ENCODE data around the gene GLT1D1. TPM values are rescaled to one million over a fixed set of nuclear protein-coding genes. Genes with fewer than 3 reads are reported as not detected.
"Not testable (repeated sequence)": the region's sequence is repeated elsewhere in the genome, so short reads cannot be mapped to it uniquely, and the experiment has no call there.

Gene GLT1D1
- total and polyA plus RNA-seq, 5 donors from 2014 or later, result 0.07 to 0.08 TPM; not detected in 3

GRCh38 chr12:128851429-128851828, 1.8 kb upstream of the GLT1D1 start:
- not testable (repeated sequence) for H3K9me3 ChIP-seq (ENCODE audit: control insufficient read depth in 2 of 2, low read length in 2 of 2); H3K36me3 Mint-ChIP-seq; H3K4me3 ChIP-seq (ENCODE audit: low read depth, low read length); H3K9me3 Mint-ChIP-seq; H3K4me1 ChIP-seq (ENCODE audit: control insufficient read depth, insufficient read depth, low read length, poor library complexity, severe bottlenecking); DNase-seq; H3K4me3 Mint-ChIP-seq; ATAC-seq (ENCODE audit: low read depth in 2 of 2); H3K27ac Mint-ChIP-seq; H3K27ac ChIP-seq (ENCODE audit: insufficient read depth, low read length, poor library complexity, severe bottlenecking); H3K4me1 Mint-ChIP-seq; H3K27me3 ChIP-seq (ENCODE audit: control insufficient read depth, insufficient read depth, low read length); H3K36me3 ChIP-seq (ENCODE audit: control insufficient read depth, insufficient read depth, low read length)
- peaks cover 25% of the 10 kb centered on the region for H3K27me3 Mint-ChIP-seq

DNA sequence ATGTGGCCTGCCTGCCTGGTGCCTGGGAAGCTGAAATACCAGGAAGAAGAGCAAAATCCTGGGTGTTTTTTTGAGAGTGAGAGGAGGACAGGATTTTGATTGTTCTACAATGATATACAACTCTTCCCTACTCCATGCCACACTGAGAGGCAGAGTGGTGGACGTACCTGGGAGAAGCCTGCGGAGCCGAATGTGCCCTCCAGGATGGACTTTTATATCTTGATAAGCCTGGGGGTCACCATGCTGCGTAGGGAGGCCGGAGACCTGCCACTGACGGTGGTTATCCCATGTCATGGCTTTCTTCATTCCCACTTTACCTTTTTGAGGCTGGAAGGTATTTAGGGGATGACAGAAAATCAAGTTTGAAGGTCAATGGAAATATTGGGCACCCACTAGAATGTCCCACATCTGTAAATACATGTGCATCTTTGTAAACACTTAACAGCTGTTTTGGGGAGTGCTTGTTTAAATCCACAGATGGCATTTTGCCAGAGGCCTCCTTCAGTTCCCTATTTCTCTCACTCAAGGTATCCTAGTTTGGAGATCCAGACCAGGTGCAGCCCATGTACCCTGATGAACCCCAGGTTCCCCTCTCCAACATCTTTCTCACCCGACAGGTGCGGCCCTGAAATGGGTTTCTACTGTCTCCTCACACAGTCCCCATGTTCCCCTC, 1.1 kb upstream of the GLT1D1 start:
- Histone ChIP-seq H3K27ac (ENCODE audit: insufficient read depth, low read length, poor library complexity, severe bottlenecking) (no peak overlapping the region), H3K4me3 (ENCODE audit: low read depth, low read length) (no peak overlapping the region), H3K36me3 (ENCODE audit: control insufficient read depth, insufficient read depth, low read length) (no peaks in the 10 kb centered on the region), H3K27me3 (ENCODE audit: control insufficient read depth, insufficient read depth, low read length) (no peaks in the 10 kb centered on the region), H3K4me1 (ENCODE audit: control insufficient read depth, insufficient read depth, low read length, poor library complexity, severe bottlenecking) (no peaks in the 10 kb centered on the region), H3K9me3 (ENCODE audit: control insufficient read depth in 2 of 2, low read length in 2 of 2) (no peaks in the 10 kb centered on the region)
- Mint-ChIP-seq H3K27ac (no peak overlapping the region), H3K36me3 (no peaks in the 10 kb centered on the region), H3K27me3 (peaks cover 33% of the 10 kb centered on the region), H3K9me3 (no peaks in the 10 kb centered on the region), H3K4me3 (no peak overlapping the region), H3K4me1 (no peaks in the 10 kb centered on the region)
- ATAC-seq (ENCODE audit: low read depth in 2 of 2), result no peak
- no peak for DNase-seq

DNA sequence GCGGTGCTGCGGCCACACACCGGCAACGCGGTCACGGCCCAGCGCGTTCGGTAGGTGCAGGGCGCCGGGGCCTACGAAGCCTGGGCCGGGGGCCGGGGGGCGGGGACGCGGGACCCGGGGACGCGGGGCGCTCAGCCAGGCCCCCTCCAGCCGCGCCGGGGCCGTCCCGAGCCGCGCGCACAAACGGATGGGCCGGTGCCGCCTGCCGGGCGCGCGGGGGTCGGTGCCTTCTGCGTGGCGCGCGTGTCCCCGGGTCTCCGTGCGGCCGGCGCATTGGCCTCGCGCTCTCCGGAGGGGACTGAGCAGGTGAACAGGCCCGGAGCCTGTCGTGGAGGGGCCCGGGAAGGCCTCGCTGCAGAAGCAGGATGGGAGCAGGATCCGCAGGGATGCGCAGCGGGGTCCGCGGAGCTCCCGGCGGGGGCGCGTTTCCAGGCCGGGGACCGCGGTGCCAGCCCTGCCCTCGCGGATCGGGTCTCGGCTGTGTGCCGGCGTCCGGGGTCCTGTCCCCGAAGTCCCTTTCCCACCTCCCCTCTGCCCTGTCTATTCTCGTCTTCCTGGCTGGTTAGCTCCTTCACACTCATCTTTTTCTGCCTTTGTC, 421 bp downstream of the GLT1D1 start:
- H3K27ac ChIP-seq (ENCODE audit: insufficient read depth, low read length, poor library complexity, severe bottlenecking), result no peak overlapping the region
- H3K27ac Mint-ChIP-seq, result no peak overlapping the region
- peaks cover 37% of the 10 kb centered on the region for H3K27me3 Mint-ChIP-seq
- H3K4me1 Mint-ChIP-seq, result no peaks in the 10 kb centered on the region
- H3K4me3 ChIP-seq (ENCODE audit: low read depth, low read length), result no peak overlapping the region
- H3K9me3 ChIP-seq (ENCODE audit: control insufficient read depth in 2 of 2, low read length in 2 of 2), result no peaks in the 10 kb centered on the region
- no peaks in the 10 kb centered on the region for H3K4me1 ChIP-seq (ENCODE audit: control insufficient read depth, insufficient read depth, low read length, poor library complexity, severe bottlenecking)
- H3K9me3 Mint-ChIP-seq, result no peaks in the 10 kb centered on the region
- no peak overlapping the region for H3K4me3 Mint-ChIP-seq
- no peaks in the 10 kb centered on the region for H3K36me3 Mint-ChIP-seq
- no peak for ATAC-seq (ENCODE audit: low read depth in 2 of 2)
- H3K27me3 ChIP-seq (ENCODE audit: control insufficient read depth, insufficient read depth, low read length), result no peaks in the 10 kb centered on the region
- H3K36me3 ChIP-seq (ENCODE audit: control insufficient read depth, insufficient read depth, low read length), result no peaks in the 10 kb centered on the region
- DNase-seq, result no peak

DNA sequence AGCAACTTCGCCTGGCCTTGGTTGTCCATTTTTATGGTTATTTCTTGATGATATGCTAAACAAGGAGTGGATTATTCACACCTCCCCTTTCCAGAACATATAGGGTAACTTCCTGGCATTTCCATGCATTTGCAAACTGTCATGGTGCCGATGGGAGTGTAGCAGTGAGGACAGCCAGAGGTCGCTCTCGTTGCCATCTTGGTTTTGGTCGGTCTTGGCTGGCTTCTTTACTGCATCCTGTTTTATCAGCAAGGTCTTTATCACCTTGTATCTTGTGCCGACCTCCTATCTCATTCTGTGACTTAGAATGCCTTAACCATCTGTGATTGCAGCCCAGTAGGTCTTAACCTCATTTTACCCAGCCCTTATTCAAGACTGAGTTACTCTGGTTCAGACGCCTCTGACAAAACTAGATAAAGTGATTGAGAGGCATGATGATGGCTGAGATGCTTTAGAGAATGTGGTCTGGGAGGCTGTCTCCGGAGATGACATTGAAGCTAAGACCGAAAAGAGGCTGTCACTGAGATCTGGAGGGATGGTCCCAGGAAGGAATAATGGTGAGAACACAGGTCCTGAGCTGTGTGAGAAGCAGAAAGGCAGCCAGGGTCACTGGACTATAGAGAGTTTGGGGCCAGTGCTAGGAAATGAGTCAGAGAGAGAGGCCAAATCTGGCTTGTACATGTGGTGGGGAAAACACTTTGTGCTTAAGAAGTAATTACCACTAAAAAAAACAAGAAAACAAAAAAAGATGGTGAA, 2.9 kb downstream of the GLT1D1 start:
- Mint-ChIP-seq H3K4me1 (no peaks in the 10 kb centered on the region), H3K27me3 (peaks cover 33% of the 10 kb centered on the region), H3K9me3 (no peaks in the 10 kb centered on the region), H3K27ac (peak overlapping the region in 1 of 3 donors; percentile 58), H3K4me3 (no peak overlapping the region), H3K36me3 (no peaks in the 10 kb centered on the region)
- no peaks in the 10 kb centered on the region for H3K36me3 ChIP-seq (ENCODE audit: control insufficient read depth, insufficient read depth, low read length)
- no peak overlapping the region for H3K27ac ChIP-seq (ENCODE audit: insufficient read depth, low read length, poor library complexity, severe bottlenecking)
- no peaks in the 10 kb centered on the region for H3K9me3 ChIP-seq (ENCODE audit: control insufficient read depth in 2 of 2, low read length in 2 of 2)
- DNase-seq (no peak), ATAC-seq (ENCODE audit: low read depth in 2 of 2) (no peak)
- H3K27me3 ChIP-seq (ENCODE audit: control insufficient read depth, insufficient read depth, low read length), result no peaks in the 10 kb centered on the region
- H3K4me1 ChIP-seq (ENCODE audit: control insufficient read depth, insufficient read depth, low read length, poor library complexity, severe bottlenecking), result no peaks in the 10 kb centered on the region
- no peak overlapping the region for H3K4me3 ChIP-seq (ENCODE audit: low read depth, low read length)

- Histone ChIP-seq H3K4me3 (ENCODE audit: low read depth, low read length) (no peak overlapping the region), H3K27ac (ENCODE audit: insufficient read depth, low read length, poor library complexity, severe bottlenecking) (no peak overlapping the region), H3K9me3 (ENCODE audit: control insufficient read depth in 2 of 2, low read length in 2 of 2) (no peaks in the 10 kb centered on the region), H3K36me3 (ENCODE audit: control insufficient read depth, insufficient read depth, low read length) (no peaks in the 10 kb centered on the region), H3K4me1 (ENCODE audit: control insufficient read depth, insufficient read depth, low read length, poor library complexity, severe bottlenecking) (no peaks in the 10 kb centered on the region), H3K27me3 (ENCODE audit: control insufficient read depth, insufficient read depth, low read length) (no peaks in the 10 kb centered on the region)
- H3K4me3 Mint-ChIP-seq, result no peak overlapping the region
- H3K36me3 Mint-ChIP-seq, result no peaks in the 10 kb centered on the region
- ATAC-seq (ENCODE audit: low read depth in 2 of 2), result no peak
- peaks cover 28% of the 10 kb centered on the region for H3K27me3 Mint-ChIP-seq
- H3K27ac Mint-ChIP-seq, result peak overlapping the region in 1 of 3 donors; percentile 58
- H3K9me3 Mint-ChIP-seq, result no peaks in the 10 kb centered on the region
- DNase-seq, result no peak
- H3K4me1 Mint-ChIP-seq, result no peaks in the 10 kb centered on the region
Observed at GRCh38 chr12:128856791-128857078, 3.5 kb downstream of the GLT1D1 start.

DNA sequence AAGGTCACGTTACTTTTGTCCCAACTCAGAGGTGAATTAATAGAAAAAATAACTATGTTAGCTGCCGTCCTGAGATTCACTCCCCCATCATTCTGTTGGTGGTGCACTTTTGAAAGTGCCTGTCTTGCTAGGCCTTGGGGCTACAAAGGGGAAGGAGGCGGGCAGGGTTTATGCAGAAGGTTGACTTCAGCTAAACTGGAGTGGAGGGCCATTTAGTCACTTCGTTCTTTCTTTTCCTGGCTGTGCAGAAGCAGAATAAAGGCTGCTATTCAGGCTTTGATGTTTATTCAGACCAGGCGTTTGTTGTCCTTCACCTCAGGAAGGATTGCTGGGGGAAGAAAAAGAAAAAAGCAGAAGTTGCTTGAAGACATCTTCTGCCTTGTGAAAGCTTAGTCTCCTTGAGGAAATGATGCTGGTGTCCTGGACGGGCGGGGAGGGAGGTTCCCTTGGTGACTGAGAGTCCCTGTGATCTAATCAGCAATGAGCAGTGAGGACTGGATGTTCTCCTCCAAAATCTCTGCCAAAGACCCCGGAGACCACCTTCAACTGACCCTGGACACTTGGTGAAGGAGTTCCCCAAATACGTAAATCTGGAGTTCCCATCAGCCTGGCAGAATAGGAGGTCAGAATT, 4.0 kb downstream of the GLT1D1 start:
- Histone ChIP-seq H3K36me3 (ENCODE audit: control insufficient read depth, insufficient read depth, low read length) (no peaks in the 10 kb centered on the region), H3K9me3 (ENCODE audit: control insufficient read depth in 2 of 2, low read length in 2 of 2) (no peaks in the 10 kb centered on the region), H3K27ac (ENCODE audit: insufficient read depth, low read length, poor library complexity, severe bottlenecking) (no peak overlapping the region), H3K4me1 (ENCODE audit: control insufficient read depth, insufficient read depth, low read length, poor library complexity, severe bottlenecking) (no peaks in the 10 kb centered on the region), H3K4me3 (ENCODE audit: low read depth, low read length) (no peak overlapping the region), H3K27me3 (ENCODE audit: control insufficient read depth, insufficient read depth, low read length) (no peaks in the 10 kb centered on the region)
- H3K36me3 Mint-ChIP-seq, result no peaks in the 10 kb centered on the region
- no peaks in the 10 kb centered on the region for H3K4me1 Mint-ChIP-seq
- peaks cover 23% of the 10 kb centered on the region for H3K27me3 Mint-ChIP-seq
- no peak overlapping the region for H3K4me3 Mint-ChIP-seq
- no peak overlapping the region for H3K27ac Mint-ChIP-seq
- no peaks in the 10 kb centered on the region for H3K9me3 Mint-ChIP-seq
- DNase-seq (no peak), ATAC-seq (ENCODE audit: low read depth in 2 of 2) (no peak)

DNA sequence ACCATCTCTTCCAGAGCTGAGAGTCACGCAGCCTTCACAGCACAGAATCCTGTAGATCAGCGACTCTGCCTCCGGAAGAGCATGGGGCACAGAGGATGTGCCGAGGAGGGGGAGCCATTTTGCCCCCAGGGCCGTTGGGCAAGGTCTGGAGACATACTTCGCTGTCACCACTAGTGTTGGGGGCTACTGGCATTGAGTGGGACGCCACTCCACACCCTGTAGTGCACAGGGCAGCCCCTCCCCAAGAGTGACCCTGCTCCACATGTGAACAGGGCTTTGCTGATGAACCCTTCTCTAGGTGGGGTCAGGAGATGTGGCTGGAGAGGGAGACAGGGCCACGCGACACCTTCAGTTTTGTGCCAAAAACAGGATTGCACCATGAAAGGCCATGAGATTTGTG, 6.0 kb downstream of the GLT1D1 start:
- no peak overlapping the region for H3K4me3 ChIP-seq (ENCODE audit: low read depth, low read length)
- peaks cover 18% of the 10 kb centered on the region for H3K27me3 Mint-ChIP-seq

More for the DNA sequence above, 6.0 kb downstream of the GLT1D1 start:
- no peak overlapping the region for H3K27ac Mint-ChIP-seq
- Histone ChIP-seq H3K9me3 (ENCODE audit: control insufficient read depth in 2 of 2, low read length in 2 of 2) (no peaks in the 10 kb centered on the region), H3K27ac (ENCODE audit: insufficient read depth, low read length, poor library complexity, severe bottlenecking) (no peak overlapping the region), H3K27me3 (ENCODE audit: control insufficient read depth, insufficient read depth, low read length) (no peaks in the 10 kb centered on the region), H3K4me1 (ENCODE audit: control insufficient read depth, insufficient read depth, low read length, poor library complexity, severe bottlenecking) (no peaks in the 10 kb centered on the region), H3K36me3 (ENCODE audit: control insufficient read depth, insufficient read depth, low read length) (no peaks in the 10 kb centered on the region)
- peaks cover 0 to 2% (median 0%) of the 10 kb centered on the region in 7 donors for H3K9me3 Mint-ChIP-seq
- ATAC-seq (ENCODE audit: low read depth in 2 of 2) (no peak), DNase-seq (no peak)
- H3K36me3 Mint-ChIP-seq, result no peaks in the 10 kb centered on the region
- H3K4me3 Mint-ChIP-seq, result no peak overlapping the region
- no peaks in the 10 kb centered on the region for H3K4me1 Mint-ChIP-seq
